T-helper 17 cell (primary cell): Measurements from ENCODE around the gene TBC1D12. TPM values are rescaled to one million over a fixed set of nuclear protein-coding genes. Genes with fewer than 3 reads are reported as not detected.

ENCODE experiments used
- ATAC-seq: fragments of 150-1000 bp; cut with Tn5 transposase; 2 replicates; pipeline ENCODE4 v1.10.0; 2021; ENCODE audit warnings: mild to moderate bottlenecking, moderate library complexity
- DNase-seq, 3 donors: peaks; one replicate each; pipeline versions ENCODE4 v3.0.0 to v3.0.0-alpha.2; 2020 to 2021
- H3K9me3 ChIP-seq: one replicate; pipeline ENCODE4 v1.7.0; 2013; ENCODE audit warnings: low read length, mild to moderate bottlenecking; ENCODE audit not compliant: control insufficient read depth, poor library complexity, severe bottlenecking
- H3K27ac Mint-ChIP-seq: one replicate; pipeline ENCODE4 v1.8.0; 2022; ENCODE audit warnings: mild to moderate bottlenecking, moderate library complexity, mixed read lengths
- H3K27me3 Mint-ChIP-seq: one replicate; pipeline ENCODE4 v1.8.0; 2022; ENCODE audit warnings: mixed read lengths
- H3K36me3 Mint-ChIP-seq: one replicate; pipeline ENCODE4 v1.8.0; 2022; ENCODE audit warnings: low read depth, mixed read lengths
- H3K4me1 Mint-ChIP-seq: one replicate; pipeline ENCODE4 v1.8.0; 2022; ENCODE audit warnings: mild to moderate bottlenecking, mixed read lengths
- H3K4me3 Mint-ChIP-seq: one replicate; pipeline ENCODE4 v1.8.0; 2022; ENCODE audit warnings: mild to moderate bottlenecking, moderate library complexity, mixed read lengths
- total RNA-seq, 4 donors: library from RNA in 2 of 4; stranded (reverse) in 2 of 4; gene quantifications; one replicate each; pipeline ENCODE4 v1.2.3 and lab custom pipeline; 2022 to 2026

The TBC1D12 gene
- total RNA-seq, 2 donors from 2014 or later, result 1.3 to 1.9 TPM

GRCh38 chr10:94416896-94417295 lies 14.6 kb downstream of the TBC1D12 start:
- no peak overlapping the region for H3K27ac Mint-ChIP-seq
- peaks cover 34% of the 10 kb centered on the region for H3K27me3 Mint-ChIP-seq
- no peak overlapping the region for H3K4me3 Mint-ChIP-seq
- no peaks in the 10 kb centered on the region for H3K36me3 Mint-ChIP-seq
- H3K4me1 Mint-ChIP-seq, result no peaks in the 10 kb centered on the region
- DNase-seq (no peak), ATAC-seq (no peak)
- H3K9me3 ChIP-seq, result no peaks in the 10 kb centered on the region

GRCh38 chr10:94417321-94417720 lies 15.0 kb downstream of the TBC1D12 start:
- ATAC-seq, result no peak

GRCh38 chr10:94420516-94420915 lies 18.2 kb downstream of the TBC1D12 start:
- Mint-ChIP-seq H3K27ac (no peak overlapping the region), H3K27me3 (peaks cover 29% of the 10 kb centered on the region), H3K4me1 (peaks cover 4% of the 10 kb centered on the region), H3K36me3 (no peaks in the 10 kb centered on the region), H3K4me3 (no peak overlapping the region)
- ATAC-seq (no peak), DNase-seq (no peak)
- H3K9me3 ChIP-seq, result no peaks in the 10 kb centered on the region

More at GRCh38 chr10:94417321-94417720, 15.0 kb downstream of the TBC1D12 start:
- no peaks in the 10 kb centered on the region for H3K9me3 ChIP-seq
- no peak for DNase-seq
- H3K4me3 Mint-ChIP-seq, result no peak overlapping the region
- peaks cover 30% of the 10 kb centered on the region for H3K27me3 Mint-ChIP-seq
- H3K27ac Mint-ChIP-seq, result no peak overlapping the region
- no peaks in the 10 kb centered on the region for H3K36me3 Mint-ChIP-seq
- H3K4me1 Mint-ChIP-seq, result no peaks in the 10 kb centered on the region

- Mint-ChIP-seq H3K27me3 (peaks cover 27% of the 10 kb centered on the region), H3K36me3 (no peaks in the 10 kb centered on the region), H3K4me3 (no peak overlapping the region), H3K27ac (no peak overlapping the region), H3K4me1 (peaks cover 4% of the 10 kb centered on the region)
- DNase-seq (no peak), ATAC-seq (no peak)
- H3K9me3 ChIP-seq, result no peaks in the 10 kb centered on the region
These were observed 18.7 kb downstream of the TBC1D12 start for GRCh38 chr10:94420998-94421528.

- ATAC-seq, result no peak
- Mint-ChIP-seq H3K4me1 (peaks cover 4% of the 10 kb centered on the region), H3K36me3 (no peaks in the 10 kb centered on the region), H3K27me3 (peaks cover 12% of the 10 kb centered on the region), H3K4me3 (no peak overlapping the region), H3K27ac (no peak overlapping the region)
- no peak for DNase-seq
- H3K9me3 ChIP-seq, result no peaks in the 10 kb centered on the region
These were observed 21.3 kb downstream of the TBC1D12 start for GRCh38 chr10:94423627-94424026.

GRCh38 chr10:94424714-94425337 lies 22.5 kb downstream of the TBC1D12 start:
- no peak overlapping the region for H3K4me3 Mint-ChIP-seq
- H3K27ac Mint-ChIP-seq, result no peak overlapping the region

GRCh38 chr10:94425942-94426341 lies 23.6 kb downstream of the TBC1D12 start:
- Mint-ChIP-seq H3K4me1 (peaks cover 4% of the 10 kb centered on the region), H3K27ac (no peak overlapping the region), H3K27me3 (peaks cover 14% of the 10 kb centered on the region), H3K4me3 (no peak overlapping the region), H3K36me3 (no peaks in the 10 kb centered on the region)
- no peaks in the 10 kb centered on the region for H3K9me3 ChIP-seq
- ATAC-seq (no peak), DNase-seq (no peak)

More at GRCh38 chr10:94424714-94425337, 22.5 kb downstream of the TBC1D12 start:
- Mint-ChIP-seq H3K27me3 (peaks cover 14% of the 10 kb centered on the region), H3K36me3 (no peaks in the 10 kb centered on the region), H3K4me1 (peaks cover 4% of the 10 kb centered on the region)
- DNase-seq (no peak), ATAC-seq (no peak)
- no peaks in the 10 kb centered on the region for H3K9me3 ChIP-seq

- ATAC-seq (no peak), DNase-seq (no peak)
- H3K9me3 ChIP-seq, result no peaks in the 10 kb centered on the region
- Mint-ChIP-seq H3K27ac (no peak overlapping the region), H3K27me3 (peaks cover 14% of the 10 kb centered on the region), H3K4me1 (peaks cover 4% of the 10 kb centered on the region), H3K4me3 (no peak overlapping the region), H3K36me3 (no peaks in the 10 kb centered on the region)
These were observed 24.8 kb downstream of the TBC1D12 start for GRCh38 chr10:94427166-94427565.

- peaks cover 4% of the 10 kb centered on the region for H3K4me1 Mint-ChIP-seq
- H3K36me3 Mint-ChIP-seq, result no peaks in the 10 kb centered on the region
- no peak overlapping the region for H3K4me3 Mint-ChIP-seq
- ATAC-seq (no peak), DNase-seq (no peak)
- H3K9me3 ChIP-seq, result no peaks in the 10 kb centered on the region
- peaks cover 14% of the 10 kb centered on the region for H3K27me3 Mint-ChIP-seq
- H3K27ac Mint-ChIP-seq, result no peak overlapping the region
These were observed 26.7 kb downstream of the TBC1D12 start for GRCh38 chr10:94428766-94429707.

GRCh38 chr10:94430701-94431100 lies 28.4 kb downstream of the TBC1D12 start:
- Mint-ChIP-seq H3K4me1 (no peaks in the 10 kb centered on the region), H3K4me3 (no peak overlapping the region), H3K36me3 (no peaks in the 10 kb centered on the region), H3K27me3 (peaks cover 4% of the 10 kb centered on the region), H3K27ac (no peak overlapping the region)
- H3K9me3 ChIP-seq, result no peaks in the 10 kb centered on the region
- no peak for DNase-seq
- ATAC-seq, result no peak

GRCh38 chr10:94432443-94432842 lies 30.1 kb downstream of the TBC1D12 start:
- H3K9me3 ChIP-seq, result no peaks in the 10 kb centered on the region
- H3K36me3 Mint-ChIP-seq, result no peaks in the 10 kb centered on the region
- DNase-seq (no peak), ATAC-seq (no peak)
- H3K27ac Mint-ChIP-seq, result no peak overlapping the region
- no peaks in the 10 kb centered on the region for H3K4me1 Mint-ChIP-seq
- no peak overlapping the region for H3K4me3 Mint-ChIP-seq
- peaks cover 4% of the 10 kb centered on the region for H3K27me3 Mint-ChIP-seq

GRCh38 chr10:94439275-94439861 lies 37.0 kb downstream of the TBC1D12 start:
- H3K4me3 Mint-ChIP-seq, result no peak overlapping the region
- ATAC-seq (no peak), DNase-seq (no peak)
- no peaks in the 10 kb centered on the region for H3K9me3 ChIP-seq
- H3K36me3 Mint-ChIP-seq, result no peaks in the 10 kb centered on the region
- no peak overlapping the region for H3K27ac Mint-ChIP-seq
- peaks cover 7% of the 10 kb centered on the region for H3K27me3 Mint-ChIP-seq
- no peaks in the 10 kb centered on the region for H3K4me1 Mint-ChIP-seq

- Mint-ChIP-seq H3K4me3 (no peak overlapping the region), H3K4me1 (no peaks in the 10 kb centered on the region), H3K36me3 (no peaks in the 10 kb centered on the region), H3K27ac (no peak overlapping the region), H3K27me3 (peaks cover 7% of the 10 kb centered on the region)
- no peak for DNase-seq
- H3K9me3 ChIP-seq, result no peaks in the 10 kb centered on the region
- no peak for ATAC-seq
These were observed 37.8 kb downstream of the TBC1D12 start for GRCh38 chr10:94440096-94440495.
